GM19455 (cell line): ENCODE results near the gene AKAP8L.

ENCODE experiments used
- ATAC-seq: cut with Tn5 transposase; IDR thresholded peaks from one replicate; pipeline ENCODE4 v1.9.1; 2021; ENCODE audit not compliant: unreplicated experiment

Gene AKAP8L, protein sequence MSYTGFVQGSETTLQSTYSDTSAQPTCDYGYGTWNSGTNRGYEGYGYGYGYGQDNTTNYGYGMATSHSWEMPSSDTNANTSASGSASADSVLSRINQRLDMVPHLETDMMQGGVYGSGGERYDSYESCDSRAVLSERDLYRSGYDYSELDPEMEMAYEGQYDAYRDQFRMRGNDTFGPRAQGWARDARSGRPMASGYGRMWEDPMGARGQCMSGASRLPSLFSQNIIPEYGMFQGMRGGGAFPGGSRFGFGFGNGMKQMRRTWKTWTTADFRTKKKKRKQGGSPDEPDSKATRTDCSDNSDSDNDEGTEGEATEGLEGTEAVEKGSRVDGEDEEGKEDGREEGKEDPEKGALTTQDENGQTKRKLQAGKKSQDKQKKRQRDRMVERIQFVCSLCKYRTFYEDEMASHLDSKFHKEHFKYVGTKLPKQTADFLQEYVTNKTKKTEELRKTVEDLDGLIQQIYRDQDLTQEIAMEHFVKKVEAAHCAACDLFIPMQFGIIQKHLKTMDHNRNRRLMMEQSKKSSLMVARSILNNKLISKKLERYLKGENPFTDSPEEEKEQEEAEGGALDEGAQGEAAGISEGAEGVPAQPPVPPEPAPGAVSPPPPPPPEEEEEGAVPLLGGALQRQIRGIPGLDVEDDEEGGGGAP

DNA sequence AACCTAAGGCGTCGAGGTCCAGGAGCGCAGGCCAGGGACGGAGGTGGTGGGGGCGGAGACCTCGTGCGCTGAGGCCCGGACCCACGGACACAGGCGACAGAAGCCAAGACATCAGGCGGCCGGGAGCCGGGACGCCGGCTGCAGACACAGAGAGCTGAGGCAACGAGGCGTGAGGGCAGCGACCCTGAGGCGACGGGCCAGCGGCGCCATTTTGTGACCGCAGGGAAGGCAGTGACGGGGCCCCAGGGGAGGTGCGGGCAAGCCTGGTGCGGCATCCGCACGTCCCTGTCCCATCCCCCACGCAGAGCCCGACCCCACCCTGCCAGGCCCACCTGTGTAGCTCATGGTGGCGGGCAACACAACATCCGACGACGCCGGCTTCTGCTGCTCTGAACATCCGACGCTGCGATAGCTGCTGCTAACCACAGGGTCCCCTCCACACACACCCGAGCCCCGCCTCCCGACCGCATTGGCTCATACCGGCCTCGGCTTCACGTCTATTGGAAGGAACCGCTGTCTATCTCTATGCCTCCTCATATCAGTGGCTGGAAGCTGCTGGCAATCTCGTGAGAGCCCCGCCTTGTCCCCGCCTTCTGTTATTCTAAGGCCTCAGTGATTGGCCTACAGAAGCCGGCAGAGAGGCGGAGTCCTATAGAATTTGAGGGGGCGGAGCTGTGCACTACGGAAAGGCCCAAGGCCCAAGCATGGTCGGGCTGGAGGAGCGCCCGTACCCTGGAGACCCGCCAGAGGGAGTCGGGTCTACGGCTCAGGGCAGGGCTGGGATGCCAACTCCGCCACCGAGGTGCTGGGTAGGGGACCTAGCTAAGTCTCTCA, at the start of gene AKAP8L:
Gene AKAP8L, minus strand, starts transcription at position 410 of the 834 bp plus-strand sequence. Its CDS starts 65 bp downstream, at position 345.
- ATAC-seq = peak; percentile 92

DNA sequence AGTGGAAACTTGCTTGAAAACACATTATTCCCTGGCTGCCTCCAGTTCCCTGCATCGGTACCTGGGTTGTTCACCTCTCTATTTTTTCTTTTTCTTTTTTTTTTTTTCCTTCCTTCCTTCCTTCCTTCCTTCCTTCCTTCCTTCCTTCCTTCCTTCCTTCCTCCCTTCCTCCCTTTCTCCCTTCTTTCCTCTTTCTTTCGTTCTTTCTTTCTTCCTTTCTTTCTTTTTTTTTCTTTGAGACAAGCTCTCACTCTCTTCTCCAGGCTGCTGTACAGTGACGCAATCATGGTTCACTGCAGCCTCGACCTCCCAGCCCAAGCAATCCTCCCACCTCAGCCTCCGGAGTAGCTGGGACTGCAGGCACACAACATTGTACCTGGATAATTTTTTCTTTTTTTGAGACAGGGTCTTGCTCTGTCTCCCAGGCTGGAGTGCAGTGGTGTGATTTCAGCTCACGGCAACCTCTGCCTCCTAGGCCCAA, 49.0 kb upstream of the AKAP8L start:
- ATAC-seq = no peak

DNA sequence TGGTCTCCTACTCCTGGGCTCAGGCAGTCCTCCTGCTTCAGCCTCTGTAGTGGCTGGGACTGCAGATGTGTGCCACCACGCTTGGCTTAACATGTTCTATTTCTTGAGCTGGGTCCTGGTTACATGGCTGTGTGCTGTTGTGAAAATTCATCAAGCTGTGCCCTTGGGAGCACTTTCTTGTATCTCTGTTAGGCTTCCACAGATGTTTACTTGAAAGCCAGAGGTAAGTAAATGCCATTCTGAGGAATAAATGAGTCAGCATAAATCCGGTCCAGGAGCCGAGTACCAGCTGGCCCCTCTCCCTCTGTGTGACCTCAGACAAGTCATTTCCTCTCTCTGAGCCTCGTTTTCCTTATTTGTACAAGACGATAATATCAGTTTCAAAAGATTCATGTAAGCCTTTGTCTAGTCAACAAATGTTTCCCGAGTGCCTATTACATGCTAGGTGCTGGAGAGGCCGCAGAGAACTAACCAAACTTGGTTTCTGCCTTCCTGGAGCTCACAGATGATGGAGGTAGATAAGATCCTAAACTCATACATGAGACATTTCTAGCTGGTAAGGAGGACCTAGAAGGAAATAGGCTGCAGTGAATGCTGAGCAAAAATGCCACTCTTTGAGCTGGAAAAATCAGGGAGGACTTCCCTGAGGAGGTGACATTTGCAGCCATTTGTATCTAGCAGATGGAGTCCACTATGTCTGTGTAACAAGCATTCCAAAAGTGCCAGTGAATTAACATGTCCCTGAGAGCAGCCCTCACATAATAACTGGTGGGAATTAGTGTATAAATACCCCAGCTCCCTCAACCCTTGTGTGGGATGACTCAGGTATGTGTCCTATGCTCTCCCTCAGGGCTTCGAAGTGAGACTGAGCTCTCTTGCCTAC, 48.3 kb upstream of the AKAP8L start:
- peak; percentile 54 for ATAC-seq

DNA sequence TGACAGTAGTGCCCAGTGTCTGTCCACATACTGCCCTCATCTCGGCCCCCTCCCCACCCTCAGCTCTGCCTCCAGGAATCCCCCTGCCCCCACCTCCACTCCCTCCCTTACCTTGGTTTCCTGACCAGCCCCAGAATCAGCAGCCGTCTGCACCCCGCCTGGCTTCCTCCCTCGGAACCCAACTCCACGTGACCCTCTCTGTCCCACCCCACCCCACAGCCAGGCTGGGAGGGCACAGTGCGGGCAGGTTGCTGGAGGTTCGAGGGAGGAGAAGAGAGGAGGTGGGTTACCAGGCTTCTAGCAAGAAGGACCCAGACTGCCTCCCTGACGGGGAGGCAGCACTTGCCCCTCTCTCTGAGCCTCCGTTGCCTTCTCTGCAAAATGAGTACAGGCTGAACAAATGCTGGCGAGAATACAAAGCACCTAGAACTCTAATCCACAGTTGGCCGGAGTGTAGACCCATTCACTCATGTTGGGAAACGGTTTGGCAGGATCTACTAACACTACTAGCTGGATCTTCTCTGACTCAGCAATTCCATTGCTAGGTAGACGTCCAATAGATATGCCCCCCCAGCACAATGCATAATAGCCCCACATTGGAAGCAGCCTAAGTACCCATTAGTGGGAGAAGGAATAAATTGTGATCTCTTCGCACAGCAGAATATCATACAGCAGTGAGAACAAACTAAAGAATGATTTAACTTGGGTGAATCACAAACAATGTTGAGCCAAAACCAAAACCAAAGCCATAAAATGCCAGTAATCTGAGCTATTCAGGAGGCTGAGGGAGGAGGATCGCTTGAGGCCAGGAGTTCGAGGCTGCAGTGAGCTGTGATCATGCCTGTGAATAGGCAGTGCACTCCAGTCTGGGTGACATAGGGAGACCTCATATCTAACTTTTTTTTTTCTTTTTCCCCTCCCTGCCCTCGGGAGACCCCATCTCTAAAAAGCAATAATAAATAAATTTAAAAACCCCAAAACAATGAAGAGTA, 45.9 kb upstream of the AKAP8L start, which contains the start of gene RASAL3:
Gene RASAL3, minus strand, starts transcription at position 151 of the 992 bp plus-strand sequence. CDS start 186 bp downstream, outside the sequence.
- no peak for ATAC-seq

DNA sequence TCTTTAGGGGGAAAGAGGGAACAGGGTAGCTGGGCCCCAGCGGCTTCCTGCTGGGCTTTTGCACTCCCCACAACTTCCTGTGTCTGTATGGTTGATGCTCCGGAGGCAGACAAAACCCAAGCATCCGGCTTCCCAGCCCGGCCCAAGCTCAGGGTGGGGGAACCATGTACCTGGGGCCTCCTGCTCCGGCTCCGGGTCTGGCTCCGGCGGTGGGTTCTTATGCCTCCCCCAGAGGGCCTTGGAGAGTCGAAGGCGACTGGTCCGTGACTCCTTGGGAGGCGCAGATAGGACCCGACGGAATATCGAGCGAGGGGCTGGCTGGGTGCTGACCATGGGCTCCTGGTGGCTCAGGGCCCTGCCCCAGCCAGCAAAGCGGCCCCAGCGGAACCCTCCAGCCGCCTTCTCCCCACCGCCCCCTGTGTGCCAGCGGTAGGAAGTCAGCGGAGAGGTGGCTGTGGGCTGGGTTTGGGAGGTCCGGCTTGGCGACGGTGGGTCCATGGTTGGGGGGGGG, 45.1 kb upstream of the AKAP8L start:
- no peak for ATAC-seq

DNA sequence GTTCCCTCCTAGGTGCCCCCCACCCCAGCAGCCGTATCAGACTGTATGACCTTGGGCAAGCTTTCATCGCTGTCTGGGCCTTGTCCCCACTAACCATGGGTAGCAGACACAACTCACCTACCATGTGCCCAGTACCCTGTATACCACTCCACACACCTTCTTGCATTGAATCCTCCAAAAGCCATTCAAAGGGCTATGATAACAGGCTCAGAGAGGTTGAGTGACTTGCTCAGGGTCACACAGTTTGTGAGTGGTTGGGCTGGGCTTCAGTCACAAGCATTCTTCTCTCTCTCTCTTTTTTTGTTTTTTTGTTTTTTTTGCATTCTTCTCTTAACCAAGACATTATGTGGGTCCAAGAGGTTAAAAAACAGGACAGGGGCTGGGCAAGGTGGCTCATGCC, 42.9 kb upstream of the AKAP8L start:
- no peak for ATAC-seq

DNA sequence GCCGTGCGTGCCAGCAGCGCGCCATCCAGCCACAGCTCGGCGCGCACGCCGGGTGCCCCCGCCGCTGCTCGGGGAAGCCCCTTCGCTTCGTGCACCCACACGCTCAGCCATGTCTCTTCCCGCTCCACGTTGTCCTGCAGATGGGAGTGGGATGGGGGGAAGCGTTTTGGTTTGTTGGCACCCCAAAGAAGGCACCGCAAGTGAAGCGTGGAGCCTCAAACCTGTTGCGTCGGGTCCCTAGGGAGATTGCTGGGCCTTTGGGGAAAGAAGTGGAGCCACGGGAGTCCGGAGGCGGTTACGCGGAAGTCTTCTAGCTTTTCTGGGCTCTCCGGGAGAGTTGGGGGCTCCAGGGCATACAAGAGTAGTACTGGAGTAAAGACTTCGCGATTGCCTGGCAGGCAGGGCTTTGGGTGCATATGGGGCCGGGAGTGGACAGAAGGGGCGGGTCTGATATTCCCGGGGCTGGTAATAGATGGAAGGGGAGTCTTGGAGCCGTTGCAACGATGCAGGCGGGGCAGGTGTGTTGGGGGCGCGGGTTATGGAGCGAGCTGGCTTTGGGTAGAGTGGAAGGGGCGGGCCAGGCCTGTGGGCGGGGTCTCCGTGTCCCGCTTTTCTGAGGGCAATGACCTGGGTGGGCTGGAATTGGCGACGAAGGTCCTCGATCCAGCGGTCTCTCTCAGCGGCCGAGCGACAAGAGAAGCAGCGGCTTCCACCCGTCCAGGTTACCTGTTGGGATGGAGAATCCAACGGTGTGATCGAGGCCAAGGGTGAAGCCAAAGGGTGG, 39.1 kb upstream of the AKAP8L start:
- ATAC-seq = no peak

DNA sequence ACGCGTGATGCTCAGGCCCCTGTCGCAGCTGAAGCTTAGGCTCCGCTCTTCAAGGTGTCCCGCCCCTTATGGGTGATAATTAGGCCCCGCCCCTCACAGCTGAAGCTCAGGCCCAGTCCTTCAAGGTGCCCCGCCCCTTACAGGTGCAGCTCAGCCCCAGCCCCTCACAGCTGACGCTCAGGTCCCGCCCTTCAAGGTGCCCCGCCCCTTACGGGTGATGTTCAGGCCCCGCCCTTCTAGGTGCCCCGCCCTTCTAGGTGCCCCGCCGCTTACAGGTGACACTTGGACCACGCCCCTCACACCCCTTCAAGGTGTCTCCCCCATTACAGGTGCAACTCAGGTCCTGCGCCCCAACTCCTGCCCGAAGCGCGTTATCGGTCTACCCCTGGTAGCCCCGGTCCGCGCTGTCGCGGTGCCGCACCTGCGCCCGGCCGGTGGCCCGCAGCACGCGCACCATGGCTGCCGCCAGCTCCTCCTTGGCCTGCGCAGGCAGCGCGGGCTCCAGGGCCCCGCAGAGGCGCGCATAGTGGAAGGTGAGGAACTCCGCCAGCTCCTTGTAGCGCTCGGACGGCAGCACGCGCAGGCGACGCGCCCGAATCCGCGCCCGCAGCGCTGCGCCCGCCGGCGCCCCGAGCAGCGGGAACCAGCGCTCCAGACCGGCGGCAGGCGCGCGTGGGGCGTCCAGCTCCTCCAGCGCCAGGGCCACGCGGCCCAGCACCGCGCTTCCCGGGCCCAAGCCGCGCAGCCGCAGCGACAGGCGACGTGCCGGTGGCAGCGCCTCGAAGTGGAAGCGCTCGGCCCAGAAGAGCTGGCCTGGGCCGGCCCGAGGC, 38.3 kb upstream of the AKAP8L start:
- ATAC-seq = no peak

DNA sequence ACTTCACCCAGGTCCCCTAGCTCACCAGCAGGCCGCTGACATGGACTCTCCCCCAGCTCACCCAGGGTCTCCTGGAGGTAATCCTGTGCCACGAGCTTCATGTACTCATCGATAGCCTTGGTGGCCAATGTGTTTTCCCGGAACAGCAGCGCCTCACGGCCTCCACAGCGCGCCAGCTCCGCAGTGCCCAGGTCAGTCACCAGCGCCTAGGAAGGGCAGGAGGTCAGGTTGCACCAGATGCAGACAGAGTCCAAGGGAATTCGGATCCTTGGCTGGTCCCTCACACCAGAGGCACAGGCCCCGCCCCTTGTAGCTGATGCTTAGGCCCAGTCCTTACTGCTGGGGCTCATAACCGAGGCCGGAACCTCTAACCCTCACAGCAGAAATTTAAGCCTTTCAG, 37.7 kb upstream of the AKAP8L start:
- no peak for ATAC-seq

DNA sequence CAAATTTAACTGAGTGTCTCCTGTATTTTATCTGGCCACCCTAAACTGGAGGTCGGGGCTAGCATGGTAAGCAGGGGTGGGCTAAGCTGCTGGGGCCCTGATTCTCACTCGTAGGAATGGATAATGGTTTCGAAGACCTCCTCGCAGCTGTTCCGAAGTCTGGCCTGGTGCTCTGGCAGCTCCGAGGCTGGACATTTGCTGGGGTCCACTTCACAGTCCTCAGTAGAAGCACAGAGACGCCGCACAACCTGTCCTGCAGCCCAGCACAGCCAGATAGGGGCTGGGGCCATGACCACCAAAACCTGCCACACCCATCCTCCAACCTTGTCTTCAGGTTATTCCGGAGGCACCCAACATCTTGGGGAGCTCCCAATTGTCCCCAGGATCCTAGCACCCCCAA, 37.2 kb upstream of the AKAP8L start:
- no peak for ATAC-seq

DNA sequence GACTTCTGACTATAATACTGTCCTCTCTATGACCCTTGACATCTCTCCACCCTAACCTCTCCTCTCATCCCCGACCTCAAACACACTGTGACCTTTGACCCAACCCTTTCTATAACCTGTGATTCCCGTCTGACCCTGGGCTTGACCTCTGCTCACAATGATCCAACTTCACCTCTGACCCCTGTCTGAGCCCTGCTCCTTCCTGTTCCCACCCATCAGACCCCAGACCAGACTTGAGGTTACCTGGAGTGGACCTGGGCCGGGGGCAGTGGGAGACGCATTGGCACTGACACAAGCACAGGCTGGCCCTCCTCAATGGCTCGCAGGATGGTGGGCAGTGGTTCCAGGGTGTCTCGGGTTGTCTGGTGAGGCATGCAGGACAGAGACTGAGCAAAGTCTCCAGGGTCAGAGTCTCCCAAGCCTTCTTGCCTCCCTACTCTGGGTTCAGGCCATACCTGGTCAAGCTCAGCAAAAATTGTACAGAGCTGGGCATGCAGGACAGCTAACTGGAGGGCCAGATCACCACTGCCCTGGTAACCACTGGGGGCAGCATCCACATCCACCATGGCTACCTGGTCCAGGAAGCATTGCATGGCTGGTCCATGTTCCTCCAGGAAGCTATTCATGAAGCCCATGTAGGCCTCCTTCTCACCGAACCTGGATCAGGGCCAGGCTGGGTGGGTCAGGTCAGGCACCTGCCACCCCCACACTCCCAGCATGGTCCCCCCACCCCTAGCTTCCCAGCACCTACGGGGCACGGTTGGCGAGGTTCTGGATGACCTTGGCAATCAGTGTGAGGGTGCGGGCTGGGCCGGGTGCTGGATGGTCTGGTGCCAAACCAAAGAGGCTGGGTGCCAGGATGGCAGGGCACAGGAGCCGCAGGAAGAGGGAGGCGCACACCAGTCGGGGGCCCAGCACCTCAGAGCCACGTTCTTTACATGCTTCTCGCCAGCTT, 35.4 kb upstream of the AKAP8L start:
- no peak for ATAC-seq

DNA sequence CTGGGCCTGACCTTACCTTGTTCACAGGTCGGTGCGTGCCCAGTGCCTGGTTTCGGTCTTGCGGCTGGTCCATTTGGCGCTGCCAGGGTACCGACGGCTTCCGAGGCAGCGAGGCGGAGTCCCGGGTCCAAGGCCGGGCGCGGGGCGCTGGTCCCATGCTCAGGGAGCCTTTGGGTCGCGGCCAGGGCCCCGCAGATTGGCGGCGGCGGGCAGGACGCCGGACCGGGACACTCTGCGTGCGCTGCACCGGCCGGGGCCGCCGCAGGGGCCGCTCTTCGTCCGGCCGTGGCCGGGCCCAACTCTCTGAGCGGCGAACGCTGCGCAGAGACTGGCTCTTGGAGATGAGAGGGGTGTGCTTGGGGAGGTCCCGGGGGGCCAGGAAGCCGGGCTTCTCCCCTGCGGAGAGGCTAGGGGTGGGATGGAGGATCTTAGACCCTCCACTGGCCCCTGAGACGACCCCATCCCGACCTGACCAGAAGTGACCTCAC, 34.3 kb upstream of the AKAP8L start:
- ATAC-seq = no peak

DNA sequence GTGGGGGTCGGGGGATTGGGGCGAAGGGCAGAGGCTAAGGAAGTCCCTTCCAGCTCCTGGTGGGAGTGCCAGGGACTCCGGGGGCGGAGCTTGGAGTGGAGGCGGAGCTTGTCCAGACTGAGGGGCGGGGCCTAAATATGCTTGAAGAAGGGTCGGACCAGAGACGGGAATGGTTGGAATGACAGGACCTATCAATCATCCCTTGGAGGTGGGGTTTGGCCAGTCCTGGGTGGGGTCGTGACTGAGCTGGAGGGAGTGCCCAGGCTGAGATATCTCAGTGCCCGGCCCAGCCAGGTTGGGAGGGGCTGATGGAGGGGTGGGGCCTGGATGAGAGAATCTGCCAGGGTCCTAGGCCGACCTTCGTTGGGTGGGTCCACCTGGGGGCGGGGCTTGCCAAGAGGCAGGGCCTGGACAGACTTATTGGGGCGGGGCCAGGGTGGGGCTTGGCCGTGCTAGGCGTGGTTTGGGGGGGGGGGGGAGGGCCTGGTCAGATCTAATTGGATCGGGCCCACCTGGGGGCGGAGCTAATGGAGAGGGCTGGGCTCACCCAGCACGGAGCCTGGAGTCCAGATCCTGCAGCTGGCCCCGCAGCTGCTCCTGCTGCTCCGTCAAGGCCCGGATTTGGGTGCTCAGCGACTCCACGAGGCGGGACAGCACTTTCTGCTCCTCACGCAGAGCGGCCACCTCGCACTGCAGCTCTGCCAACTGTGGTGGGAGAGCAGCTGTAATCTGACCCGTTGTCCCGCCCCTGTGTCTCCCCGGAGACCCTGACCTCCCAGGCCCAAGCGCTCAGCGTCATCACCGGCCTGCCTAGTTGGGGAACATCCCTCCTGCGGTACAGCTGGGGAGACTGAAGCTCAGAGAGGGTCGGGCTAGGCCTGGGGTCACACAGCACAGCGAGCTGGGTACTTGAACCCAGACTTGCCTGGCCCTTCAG, 33.6 kb upstream of the AKAP8L start:
- no peak for ATAC-seq

DNA sequence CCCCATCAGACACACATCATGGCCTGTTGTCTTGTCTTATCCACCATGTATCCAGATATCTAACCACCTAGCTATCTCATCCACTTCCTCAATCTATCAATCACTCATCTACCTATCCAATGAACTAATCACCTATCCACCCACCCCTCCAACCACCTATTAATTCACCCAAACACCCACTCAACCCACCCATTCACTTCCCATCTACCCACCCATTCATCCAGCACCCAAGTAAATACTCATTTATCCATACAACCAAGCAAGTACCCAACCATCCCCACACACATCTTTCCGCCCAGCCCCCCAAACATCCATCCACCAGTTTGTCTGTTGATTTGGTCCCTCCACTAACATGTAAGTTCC, 31.7 kb upstream of the AKAP8L start:
- no peak for ATAC-seq
